HepG2 (cell line): Measurements from ENCODE around the gene KRTCAP3. TPM values are rescaled to one million over a fixed set of nuclear protein-coding genes. Genes with fewer than 3 reads are reported as not detected.

Experiments
- ATAC-seq: fragments of 200-7000 bp; cut with Tn5 transposase; 3 replicates; pipeline ENCODE4 v1.9.1; 2020; ENCODE audit warnings: mild to moderate bottlenecking, moderate library complexity
- BruUV-seq: library from RNA; stranded (reverse); fragments of 400-500 nt; replicated peaks from 2 replicates; lab custom pipeline; 2021; lab: Mats Ljungman, UMichigan
- CTCF ChIA-PET: fragments of 300-600 bp; formaldehyde crosslinking; extraction: SDS; loops from one replicate; lab custom pipeline; 2021; ENCODE audit warnings: low total read pairs, inconsistent platforms, low intra/inter-chr PET ratio; lab: Yijun Ruan, JAX
- POLR2A ChIA-PET: fragments of 350-600 bp; sonication (Branson Sonifier 250); formaldehyde crosslinking; loops from one replicate; lab custom pipeline; 2020; ENCODE audit warnings: antibody characterized with exemption, inconsistent platforms; lab: Yijun Ruan, JAX
- DNase-seq: peaks from one replicate; pipeline ENCODE4 v3.0.0-alpha.2; 2015; ENCODE audit warnings: low spot score
- FAIRE-seq: peaks from 3 replicates; lab custom pipeline; 2011; peaks lifted over from hg19 to GRCh38; lab: Jason Lieb, UNC
- H2AFZ ChIP-seq: one replicate; pipeline ENCODE4 v1.6.1; 2011; ENCODE audit warnings: low read length, inconsistent platforms
- H3K27ac ChIP-seq: fragments of 300-600 bp; 3 replicates; pipeline ENCODE4 v1.8.0; 2011; ENCODE audit warnings: mixed run types, mild to moderate bottlenecking, mixed read lengths, low read length, inconsistent platforms; ENCODE audit not compliant: insufficient read depth; ENCODE audit errors: extremely low read length
- H3K27me3 ChIP-seq, 2 experiments: fragments of 200-600 bp in 1 of 2; 2 replicates in 1 of 2; 3 replicates in 1 of 2; pipeline versions ENCODE4 v1.6.0 to v1.8.0; 2011; ENCODE audit warnings: low read length in 2 of 2, mild to moderate bottlenecking in 2 of 2, moderate library complexity in 2 of 2, inconsistent platforms in 1 of 2; ENCODE audit not compliant: insufficient read depth in 2 of 2, control insufficient read depth in 1 of 2
- H3K36me3 ChIP-seq, 2 experiments: fragments of 200-600 bp in 1 of 2; replicated peaks in 1 of 2; 2 replicates in 1 of 2; 3 replicates in 1 of 2; pipeline versions ENCODE4 v1.5.1 to v1.8.0; 2011; ENCODE audit warnings: low read length in 2 of 2, inconsistent platforms in 1 of 2; ENCODE audit not compliant: insufficient read depth in 2 of 2, control insufficient read depth in 1 of 2
- H3K4me1 ChIP-seq: 2 replicates; pipeline ENCODE4 v1.5.1; 2012; ENCODE audit warnings: low read length, inconsistent platforms; ENCODE audit not compliant: insufficient read depth
- H3K4me2 ChIP-seq: 2 replicates; pipeline ENCODE4 v1.6.0; 2011; ENCODE audit warnings: low read depth, low read length, inconsistent platforms
- H3K4me3 ChIP-seq, 3 experiments: fragments of 200-600 bp in 1 of 3; sonication (generic), shearing (Covaris generic) in 1 of 3; replicated peaks in 1 of 3; 2 replicates each; pipeline ENCODE4 v1.5.1; 2011 to 2016; ENCODE audit warnings: low read length in 3 of 3, inconsistent platforms in 2 of 3, low read depth in 2 of 3, mild to moderate bottlenecking in 2 of 3, control low read depth in 1 of 3, mixed read lengths in 1 of 3; ENCODE audit not compliant: insufficient read depth in 1 of 3
- H3K79me2 ChIP-seq: one replicate; pipeline ENCODE4 v1.6.1; 2011; ENCODE audit warnings: low read length, inconsistent platforms; ENCODE audit not compliant: insufficient read depth
- H3K9ac ChIP-seq: 2 replicates; pipeline ENCODE4 v1.6.0; 2011; ENCODE audit warnings: mild to moderate bottlenecking, low read depth, low read length, inconsistent platforms; ENCODE audit not compliant: insufficient read depth
- H3K9me3 ChIP-seq: 2 replicates; pipeline ENCODE4 v1.5.1; 2012; ENCODE audit warnings: mild to moderate bottlenecking, low read length
- H4K20me1 ChIP-seq: 2 replicates; pipeline ENCODE4 v1.6.0; 2011; ENCODE audit warnings: inconsistent platforms, mild to moderate bottlenecking, low read length, moderate library complexity; ENCODE audit not compliant: insufficient read depth
- ATF3 ChIP-seq: sonication (generic); formaldehyde crosslinking; IDR thresholded peaks from 2 replicates; pipeline ENCODE4 v1.4.0; 2020; ENCODE audit warnings: missing genetic modification reagents
- ATF7 ChIP-seq, 2 experiments: fragments of 450-650 bp in 1 of 2; sonication (generic) in 1 of 2; formaldehyde crosslinking in 1 of 2; IDR thresholded peaks; 2 replicates each; pipeline versions ENCODE4 v1.4.0 to v1.6.1; 2016 to 2020; ENCODE audit warnings: antibody characterized with exemption in 1 of 2, mild to moderate bottlenecking in 1 of 2, missing genetic modification reagents in 1 of 2
- CREB1 ChIP-seq, 2 experiments: fragments of 450-650 bp in 1 of 2; IDR thresholded peaks; 2 replicates each; pipeline ENCODE4 v1.6.1; 2016 to 2017; ENCODE audit warnings: control low read depth in 1 of 2, mild to moderate bottlenecking in 1 of 2, missing compliant biosample characterization in 1 of 2, missing genetic modification characterization in 1 of 2
- FOXK2 ChIP-seq: fragments of 450-650 bp; IDR thresholded peaks from 2 replicates; pipeline ENCODE4 v1.6.1; 2016
- POLR2A ChIP-seq, 2 experiments: IDR thresholded peaks; 2 replicates each; pipeline ENCODE4 v1.6.1; 2011; ENCODE audit warnings: low read depth in 2 of 2, low read length in 2 of 2, mild to moderate bottlenecking in 1 of 2, moderate library complexity in 1 of 2; ENCODE audit not compliant: insufficient read depth in 1 of 2
- RARG ChIP-seq: sonication (generic); formaldehyde crosslinking; IDR thresholded peaks from 2 replicates; pipeline ENCODE4 v1.4.0; 2020; ENCODE audit warnings: low read depth, mild to moderate bottlenecking, missing genetic modification reagents
- WGBS: methylation state at CpG from one replicate; pipeline ENCODE4 v1.1.6; 2017; ENCODE audit warnings: low lambda C conversion rate; 5-methylcytosine and 5-hydroxymethylcytosine counted together
- in situ Hi-C: cut with HindIII; loops from 2 replicates; pipeline ENCODE4 v1.10.0; 2017; ENCODE audit warnings: low pct_unique_long_range_greater_than_20kb; ENCODE audit not compliant: extremely low pct_ligation_motif_present
- intact Hi-C: fragments of 100-400 bp; cut with micrococcal nuclease; formaldehyde crosslinking; loops from one replicate; pipeline ENCODE4 v1.10.0; 2022; ENCODE audit not compliant: unreplicated experiment
- polyA plus RNA-seq, 8 experiments: library from polyadenylated mRNA; depleted of rRNA in 3 of 8; stranded (reverse) in 7 of 8; unstranded in 1 of 8; fragments of >200 nt; fragmentation: Illumina TruSeq in 4 of 8; extraction: Trizol in 4 of 8; gene quantifications; 2 replicates each; pipeline versions ENCODE4 v1.2.1 to v1.2.3, GENCODE V29; 2011 to 2016; ENCODE audit warnings: low read depth in 4 of 8, missing spikeins in 1 of 8, mixed read lengths in 1 of 8; ENCODE audit not compliant: insufficient read depth in 1 of 8
- total RNA-seq, 5 experiments: library from RNA; depleted of rRNA; stranded (reverse); fragments of >200 nt; fragmentation: Illumina TruSeq; extraction: Trizol; gene quantifications; 2 replicates each; pipeline ENCODE4 v1.2.3, GENCODE V29; 2016; ENCODE audit warnings: low read depth in 1 of 5

The KRTCAP3 gene
- total and polyA plus RNA-seq, 2 of the 13 experiments (the other 11 are each of a cell fraction or from before 2014, with no cell fraction given) = 2.1 to 4.5 TPM

DNA sequence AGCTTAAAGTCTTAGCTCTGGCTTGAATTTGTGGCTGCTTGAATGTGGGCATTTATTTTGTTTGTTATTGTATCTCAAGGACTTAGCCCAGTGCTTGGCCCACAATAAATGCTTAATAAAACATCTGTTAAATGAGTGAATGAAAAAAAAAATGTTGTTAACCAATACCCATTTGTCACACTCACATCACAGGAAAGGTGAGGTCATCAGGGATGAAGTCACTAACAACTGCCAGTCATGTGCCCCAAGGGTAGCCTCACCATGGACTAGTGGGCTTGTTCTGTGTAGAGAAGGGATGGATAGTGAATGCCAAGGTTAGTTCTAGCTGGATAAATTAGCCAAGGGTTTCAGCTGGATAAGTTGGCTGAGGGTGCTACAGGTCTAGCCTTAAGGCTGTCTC, 10.8 kb upstream of the KRTCAP3 start:
- Histone ChIP-seq H3K27ac (no peak overlapping the region), H3K27me3 (no peaks in the 10 kb centered on the region; a peak in 1 of 5 replicates), H3K79me2 (peaks cover 43% of the 10 kb centered on the region), H4K20me1 (peaks cover 29% of the 10 kb centered on the region), H2AFZ (no peak overlapping the region), H3K4me1 (peaks cover 40% of the 10 kb centered on the region), H3K9ac (no peak overlapping the region), H3K4me3 (no peak overlapping the region), H3K9me3 (no peaks in the 10 kb centered on the region), H3K4me2 (no peak overlapping the region), H3K36me3 (peaks cover 28 to 38% of the 10 kb centered on the region in 2 experiments)
- ChIA-PET POLR2A (interaction anchor here (1.0 to 5.3 kb wide), 4 partner anchors 10 to 74 kb away, joined by 3 to 133 read pairs (median 8); partner anchors contain the start of genes GTF3C2 and PPM1G), CTCF (interaction anchor here (4.8 kb wide), 1 partner anchor 23 kb away, joined by 29 read pairs; the partner anchor contains the start of gene PPM1G)
- DNase-seq = peak; percentile 40
- no peak for FAIRE-seq
- TF ChIP-seq CREB1 (IDR thresholded peaks at IDR 0.05) (peak; percentile 51; the same call in 1 of the 2 replicates), CREB1 (CRISPR knock-in tag; IDR thresholded peaks at IDR 0.05) (no peak), RARG (CRISPR knock-in tag) (no peak), ATF7 (IDR thresholded peaks at IDR 0.05) (peak; percentile 75), ATF7 (CRISPR knock-in tag; IDR thresholded peaks at IDR 0.05) (no peak), ATF3 (CRISPR knock-in tag) (0 out of 2 replicates have a peak, but pooled peaks have one; percentile 11)
- in situ Hi-C loops = no loop called here
- TSS peak; percentile 7 for BruUV-seq
- no peak for ATAC-seq
- intact Hi-C loops = no loop called here

- peaks cover 48 to 75% of the 10 kb centered on the region in 2 experiments for H3K36me3 ChIP-seq
- H3K4me1 ChIP-seq = peaks cover 16% of the 10 kb centered on the region
- intact Hi-C loops (no loop called here), in situ Hi-C loops (no loop called here)
- no peaks in the 10 kb centered on the region for H3K9me3 ChIP-seq
- no peak for FAIRE-seq
- peaks cover 27% of the 10 kb centered on the region for H3K79me2 ChIP-seq
- POLR2A ChIA-PET = no interaction called here
- BruUV-seq = no TSS peak
- no peaks in the 10 kb centered on the region for H3K27me3 ChIP-seq
- DNase-seq = no peak
- H4K20me1 ChIP-seq = peaks cover 13% of the 10 kb centered on the region
- WGBS = 98% methylated on average over 6 of the region's 6 CpGs
- no peak overlapping the region for H3K4me3 ChIP-seq
- no peak overlapping the region for H3K9ac ChIP-seq
- no peak overlapping the region for H3K27ac ChIP-seq
- H3K4me2 ChIP-seq = no peak overlapping the region
- ATAC-seq = no peak
- CTCF ChIA-PET = no interaction called here
- H2AFZ ChIP-seq = no peak overlapping the region
- TF ChIP-seq FOXK2 (no peak), POLR2A (IDR thresholded peaks at IDR 0.05; ENCODE audit: insufficient read depth in 1 of 2, low read depth in 2 of 2, low read length in 2 of 2) (0 out of 4 replicates have a peak, but pooled peaks of 1 of the 2 experiments have one; percentile 8)
These were observed 6.6 kb upstream of the KRTCAP3 start for GRCh38 chr2:27435628-27436027.
